HG02943 (cell line): ENCODE data around the gene MARCHF3.
A peak's percentile ranks its signal among the peaks of the same experiment; 100 is the strongest.

Experiments used
- ATAC-seq: cut with Tn5 transposase; IDR thresholded peaks from one replicate; pipeline ENCODE4 v1.9.1; 2021; ENCODE audit warnings: mild to moderate bottlenecking, low read depth, moderate library complexity; ENCODE audit not compliant: unreplicated experiment

Gene MARCHF3

GRCh38 chr5:126988021-126988569 is 42.3 kb downstream of the MARCHF3 start:
- peak; percentile 88 for ATAC-seq

DNA sequence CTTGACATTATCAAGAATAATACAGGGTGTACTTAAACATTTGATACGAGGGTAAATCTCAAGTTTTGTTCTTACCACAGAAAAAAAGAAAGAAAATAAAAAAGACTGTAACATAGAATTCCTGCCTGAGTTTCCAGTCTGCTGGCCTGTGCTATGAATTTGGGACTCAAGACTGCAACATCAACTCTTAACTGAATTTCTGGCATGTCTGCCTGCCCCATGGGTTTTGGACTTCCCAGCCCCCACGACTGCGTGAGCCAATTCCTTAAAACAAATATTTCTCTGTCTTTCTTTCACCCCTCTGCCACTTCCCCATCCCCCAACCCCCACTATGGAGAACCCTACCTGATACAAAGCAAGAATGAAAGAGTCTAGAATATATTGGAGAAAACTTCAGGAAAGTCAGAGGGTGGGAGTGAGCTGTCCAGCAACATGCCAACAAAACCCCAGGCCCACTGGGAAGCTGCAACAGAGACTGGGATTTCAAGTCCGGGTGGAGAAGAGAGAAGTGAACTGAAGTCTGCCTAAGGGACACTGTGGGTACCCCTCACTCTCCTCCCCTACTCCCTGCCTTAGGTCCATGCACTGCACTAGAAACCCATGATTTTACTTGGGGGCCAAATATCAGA is 43.0 kb downstream of the MARCHF3 start:
- ATAC-seq, result no peak

GRCh38 chr5:126984632-126985031 is 45.7 kb downstream of the MARCHF3 start:
- ATAC-seq, result no peak

DNA sequence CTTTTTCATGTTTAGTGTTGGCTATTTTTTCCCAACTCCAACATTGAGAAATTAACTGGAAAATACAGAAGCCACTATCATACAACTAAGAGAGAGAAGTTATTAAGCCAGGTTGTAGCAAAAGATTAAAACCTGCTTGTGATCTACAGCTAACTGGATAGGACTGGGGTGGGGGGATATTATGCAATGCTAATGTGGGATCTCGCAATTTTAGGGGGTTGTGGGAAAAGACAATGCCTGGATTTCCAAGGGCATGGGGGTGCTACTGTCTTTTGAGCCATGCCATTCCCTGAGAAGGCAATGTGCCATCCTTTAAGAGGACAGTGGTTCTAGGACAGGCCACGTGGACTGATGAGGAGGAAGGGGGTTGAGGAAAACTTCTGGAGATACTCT is 46.5 kb downstream of the MARCHF3 start:
- no peak for ATAC-seq

DNA sequence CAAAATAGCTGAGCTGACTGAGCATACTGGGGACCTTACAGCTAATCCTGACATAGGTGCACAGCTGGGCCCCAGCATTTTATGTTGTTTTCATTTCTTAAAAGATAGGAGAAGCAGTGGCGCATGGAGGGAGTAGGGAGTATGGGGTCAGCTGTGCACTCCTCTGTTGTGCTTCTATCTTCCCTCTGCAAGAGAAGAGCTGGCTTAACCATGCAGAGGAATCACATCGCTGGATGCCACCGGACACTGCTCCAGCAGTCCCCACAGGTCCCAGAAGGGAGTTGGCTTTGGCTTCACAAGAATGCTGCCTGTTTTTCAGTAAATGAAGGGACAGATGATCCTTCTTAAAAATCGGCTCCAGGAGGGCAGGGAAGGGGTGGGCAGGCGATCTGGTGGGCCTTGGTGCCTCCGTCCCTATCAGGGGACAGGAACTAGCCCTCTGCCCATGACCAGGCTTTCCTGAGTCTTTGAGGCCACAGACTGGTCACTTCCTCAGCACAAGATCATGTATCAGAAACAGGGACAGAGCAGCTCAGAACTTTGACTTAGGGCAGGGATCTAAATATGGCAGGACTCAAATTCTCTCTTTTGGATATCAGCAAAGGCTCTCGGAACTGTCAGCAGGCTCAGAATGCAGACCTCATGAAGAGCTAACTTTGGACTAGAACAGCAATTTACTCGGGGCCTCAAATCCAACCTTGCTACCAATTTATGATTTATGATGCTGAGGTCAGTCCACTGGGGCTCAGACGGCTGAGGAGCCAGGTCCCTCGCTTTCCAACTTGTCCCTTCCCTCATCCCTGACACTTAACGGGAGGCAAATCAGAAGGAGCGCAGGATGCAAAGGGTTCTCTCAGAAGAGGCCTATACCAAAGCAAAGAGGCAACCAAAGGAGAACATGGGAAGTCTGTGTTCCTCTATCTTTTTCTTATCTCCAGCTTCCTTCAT is 47.2 kb downstream of the MARCHF3 start:
- no peak for ATAC-seq

- ATAC-seq, result no peak
Measured at GRCh38 chr5:126982202-126982601, 48.2 kb downstream of the MARCHF3 start.

- ATAC-seq, result no peak
Measured at GRCh38 chr5:126981701-126982100, 48.7 kb downstream of the MARCHF3 start.

DNA sequence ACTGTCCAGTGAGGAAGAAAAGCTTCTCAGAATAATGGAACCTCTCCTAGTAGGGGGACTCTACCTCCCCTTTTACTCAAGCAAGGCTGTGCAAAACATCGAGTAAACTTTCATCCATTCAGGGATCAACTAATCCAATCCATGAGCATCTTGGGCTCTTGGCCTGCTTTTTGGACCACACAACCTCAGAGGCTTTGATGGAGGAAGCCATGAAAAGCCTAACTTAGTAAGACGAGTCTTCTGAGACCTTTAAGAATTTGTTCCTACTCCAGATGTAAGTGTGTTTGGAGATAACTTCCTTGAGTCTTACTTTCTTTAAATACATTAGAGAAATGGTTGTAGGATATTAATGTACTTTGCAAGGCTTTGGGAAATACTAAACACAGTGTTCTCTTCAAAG is 49.1 kb downstream of the MARCHF3 start:
- ATAC-seq, result no peak

DNA sequence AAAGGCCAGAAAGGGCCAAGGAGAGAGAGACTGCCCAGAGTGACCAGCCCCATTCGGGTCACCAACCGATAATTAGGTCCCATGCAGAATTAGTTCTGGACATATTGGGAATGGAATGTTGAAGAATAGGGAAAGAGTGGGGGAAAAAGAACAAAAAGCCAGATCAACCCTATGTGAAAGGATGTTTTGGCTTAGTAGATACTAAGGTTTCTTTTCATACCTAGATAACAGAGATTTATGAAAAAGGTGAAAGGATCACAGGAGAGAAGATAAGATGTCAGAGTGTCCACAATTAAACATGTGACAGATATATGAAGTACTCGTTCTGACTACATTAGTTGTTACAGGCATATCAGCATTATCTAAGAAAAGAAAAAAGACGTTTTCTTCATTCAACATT is 52.1 kb downstream of the MARCHF3 start:
- ATAC-seq, result no peak

GRCh38 chr5:126976520-126977172 is 53.7 kb downstream of the MARCHF3 start:
- no peak for ATAC-seq

- ATAC-seq, result no peak
Measured at GRCh38 chr5:126975796-126976195, 54.6 kb downstream of the MARCHF3 start.

DNA sequence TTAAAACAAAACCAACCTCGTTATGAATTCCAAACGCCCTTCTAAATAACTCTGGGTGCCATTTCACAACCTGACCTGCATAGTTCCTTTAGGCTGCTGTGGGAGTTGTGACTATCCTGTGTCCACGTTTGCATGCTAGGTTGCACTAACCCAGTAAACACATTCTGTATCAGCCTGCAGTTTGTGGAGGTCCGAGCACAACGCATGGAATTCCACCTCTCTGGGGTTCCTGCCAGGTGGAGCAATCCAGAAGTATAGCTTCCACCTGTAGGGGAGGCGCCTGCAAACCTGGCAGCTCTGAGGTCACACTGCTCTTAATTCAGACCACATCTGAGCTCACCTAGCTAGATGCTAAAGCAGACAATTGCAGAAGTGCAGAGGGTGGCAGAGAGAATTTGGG is 57.2 kb downstream of the MARCHF3 start:
- no peak for ATAC-seq

DNA sequence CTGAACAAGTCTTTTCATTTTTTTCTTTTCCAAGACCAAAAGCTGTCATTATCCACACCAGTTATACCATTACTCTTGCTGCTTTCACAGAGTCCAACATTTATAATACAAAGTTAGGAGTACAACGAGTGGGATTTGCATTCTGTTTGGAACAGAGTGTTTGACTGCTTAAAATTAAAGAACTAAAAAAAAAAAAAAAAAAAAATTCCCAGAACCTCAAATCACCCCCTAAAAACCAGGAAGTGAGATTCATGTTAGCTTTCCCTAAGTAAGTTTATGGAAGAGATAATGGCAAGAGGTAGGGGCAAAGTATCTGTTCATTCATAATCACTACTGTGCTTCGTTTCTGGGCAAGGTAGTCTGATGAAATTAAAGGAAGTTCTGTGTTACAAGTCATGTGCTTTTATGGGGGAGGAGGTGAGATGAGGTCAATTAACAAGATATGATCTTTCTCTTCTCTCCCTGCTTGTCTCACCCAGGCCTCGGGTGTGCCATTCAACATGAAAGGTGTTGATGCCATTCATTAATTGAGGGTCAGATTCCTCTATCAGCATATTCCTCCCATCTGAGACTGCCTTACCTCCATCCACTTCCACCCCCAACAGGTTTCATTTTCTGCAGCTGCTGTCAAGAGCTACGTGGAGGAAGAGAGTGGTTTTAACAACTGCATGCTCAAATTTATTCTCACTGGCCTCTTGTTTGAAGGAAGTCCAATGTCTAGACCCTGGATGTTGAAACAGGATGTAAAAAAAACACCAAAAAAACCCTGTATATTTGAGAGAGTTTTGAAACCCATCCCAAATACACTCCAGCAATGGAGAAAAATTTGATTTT is 58.1 kb downstream of the MARCHF3 start:
- ATAC-seq, result peak; percentile 66

- ATAC-seq, result no peak
Measured at GRCh38 chr5:126971455-126972031, 58.8 kb downstream of the MARCHF3 start.

GRCh38 chr5:126970517-126971017 is 59.8 kb downstream of the MARCHF3 start:
- no peak for ATAC-seq

GRCh38 chr5:126969548-126969947 is 60.8 kb downstream of the MARCHF3 start:
- no peak for ATAC-seq

GRCh38 chr5:126967808-126968466 is 62.4 kb downstream of the MARCHF3 start:
- ATAC-seq, result no peak

DNA sequence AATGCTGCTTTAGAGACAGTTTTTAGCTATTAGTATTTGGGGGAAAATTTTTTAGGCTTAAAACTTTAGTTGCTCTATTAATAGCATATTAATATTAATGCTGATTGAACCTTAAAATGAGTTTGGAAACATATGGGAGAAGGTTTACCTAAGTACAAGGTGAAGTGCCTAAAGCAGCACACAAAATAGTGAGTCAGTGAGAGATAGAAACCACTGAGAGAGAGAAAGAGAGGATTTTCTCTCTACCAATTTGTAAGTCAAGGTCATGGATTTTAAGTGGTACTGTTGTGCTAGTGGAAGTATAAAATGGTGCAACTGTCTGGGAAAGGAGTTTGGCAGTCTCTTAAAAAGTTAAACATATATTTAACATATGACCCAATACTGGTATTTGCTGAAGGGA is 64.9 kb downstream of the MARCHF3 start:
- ATAC-seq, result no peak

DNA sequence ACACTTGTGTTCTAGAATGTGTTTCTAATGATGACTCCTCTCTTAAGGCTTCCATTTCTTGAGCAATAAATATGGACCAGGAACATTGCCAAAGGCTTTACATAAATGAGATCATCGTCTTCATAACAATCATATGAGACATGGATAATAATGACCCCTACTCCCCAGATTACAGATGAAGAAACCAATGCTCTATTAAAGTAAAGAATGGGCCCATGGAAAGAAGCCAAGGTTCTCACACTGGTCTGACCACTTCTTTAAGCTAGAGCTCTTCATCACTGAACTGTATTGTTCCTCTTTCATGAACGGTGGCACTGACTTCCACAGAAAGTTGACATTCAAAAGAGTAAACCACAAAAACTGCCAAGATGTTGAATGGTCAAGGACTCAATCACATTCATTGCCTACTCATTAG is 65.3 kb downstream of the MARCHF3 start:
- ATAC-seq, result peak; percentile 43
